HL-60 (cell line): ENCODE data around the gene RSPH6A.

ENCODE experiments used
- CTCF ChIP-seq: IDR thresholded peaks from one replicate; pipeline ENCODE4 v1.5.1; 2011; ENCODE audit warnings: low read length, control low read depth, inconsistent platforms; ENCODE audit not compliant: insufficient read depth
- GABPA ChIP-seq: IDR thresholded peaks from 2 replicates; pipeline ENCODE4 v1.6.1; 2012; ENCODE audit warnings: low read depth
- POLR2AphosphoS5 ChIP-seq: IDR thresholded peaks from 2 replicates; pipeline ENCODE4 v1.6.1; 2012; ENCODE audit warnings: low read depth
- REST ChIP-seq: IDR thresholded peaks from 2 replicates; pipeline ENCODE4 v1.6.1; 2012; ENCODE audit warnings: low read depth; ENCODE audit not compliant: insufficient replicate concordance
- SPI1 ChIP-seq: IDR thresholded peaks from 2 replicates; pipeline ENCODE4 v1.6.1; 2012; ENCODE audit warnings: low read depth, mild to moderate bottlenecking, borderline replicate concordance

GRCh38 chr19:45764475-45764874, 50.6 kb downstream of the RSPH6A start:
- no peak for TF ChIP-seq CTCF
- no peak for TF ChIP-seq REST
- TF ChIP-seq SPI1 = no peak
- no peak for TF ChIP-seq POLR2AphosphoS5
- no peak for TF ChIP-seq GABPA
